MV-4-11 (cell line): ENCODE data around the gene SLC41A1.
"Not testable (repeated sequence)": the region's sequence is repeated elsewhere in the genome, so short reads cannot be mapped to it uniquely, and the experiment has no call there.

Source experiments
- DNase-seq: peaks from one replicate; lab custom pipeline; 2025; lab: John Stamatoyannopoulos, UW

Gene SLC41A1

GRCh38 chr1:205812878-205813754 lies at the start of gene SLC41A1:
TSS of gene SLC41A1 (minus strand) at chr1:205813198. CDS start at chr1:205810441, 2,757 bp downstream.
- DNase-seq, result peak; percentile 75

GRCh38 chr1:205861540-205861939 lies 48.5 kb upstream of the SLC41A1 start:
- no peak for DNase-seq

- DNase-seq, result no peak
These were observed 45.4 kb upstream of the SLC41A1 start for GRCh38 chr1:205858141-205858961.

- not testable (repeated sequence) for DNase-seq
These were observed 44.5 kb upstream of the SLC41A1 start for GRCh38 chr1:205857501-205857900.

- DNase-seq, result no peak
These were observed 43.4 kb upstream of the SLC41A1 start for GRCh38 chr1:205856433-205856832.

GRCh38 chr1:205852969-205853368 lies 40.0 kb upstream of the SLC41A1 start:
- no peak for DNase-seq

- DNase-seq, result no peak
These were observed 39.0 kb upstream of the SLC41A1 start for GRCh38 chr1:205851993-205852392.

- DNase-seq, result peak; percentile 69
These were observed 36.8 kb upstream of the SLC41A1 start, which contains the start of gene PM20D1 for GRCh38 chr1:205849619-205850355. TSS of gene PM20D1 (minus strand) at chr1:205850132. CDS start at chr1:205850072, 60 bp downstream.

- no peak for DNase-seq
These were observed 30.2 kb upstream of the SLC41A1 start for GRCh38 chr1:205843036-205843859.

- DNase-seq, result no peak
These were observed 29.2 kb upstream of the SLC41A1 start for GRCh38 chr1:205842229-205842628.

- DNase-seq, result peak; percentile 3
These were observed 27.3 kb upstream of the SLC41A1 start for GRCh38 chr1:205840146-205840923.

- no peak for DNase-seq
These were observed 24.5 kb upstream of the SLC41A1 start for GRCh38 chr1:205837382-205837970.

GRCh38 chr1:205834751-205835150 lies 21.8 kb upstream of the SLC41A1 start:
- peak; percentile 15 for DNase-seq

- peak; percentile 53 for DNase-seq
These were observed 19.3 kb upstream of the SLC41A1 start for GRCh38 chr1:205832326-205832751.

- no peak for DNase-seq
These were observed 14.6 kb upstream of the SLC41A1 start for GRCh38 chr1:205827623-205828022.

- DNase-seq, result no peak
These were observed 14.0 kb upstream of the SLC41A1 start for GRCh38 chr1:205826995-205827394.

- no peak for DNase-seq
These were observed 13.2 kb upstream of the SLC41A1 start for GRCh38 chr1:205826016-205826806.

- DNase-seq, result no peak
These were observed 11.2 kb upstream of the SLC41A1 start for GRCh38 chr1:205824180-205824579.

GRCh38 chr1:205823260-205823659 lies 10.3 kb upstream of the SLC41A1 start:
- DNase-seq, result not testable (repeated sequence)
